ENCODE results near the gene LGALSL. TPM values are rescaled to one million over a fixed set of nuclear protein-coding genes. Genes with fewer than 3 reads are reported as not detected.

The LGALSL gene
- total RNA-seq, 1 experiment from 2014 or later, result 14.2 TPM

DNA sequence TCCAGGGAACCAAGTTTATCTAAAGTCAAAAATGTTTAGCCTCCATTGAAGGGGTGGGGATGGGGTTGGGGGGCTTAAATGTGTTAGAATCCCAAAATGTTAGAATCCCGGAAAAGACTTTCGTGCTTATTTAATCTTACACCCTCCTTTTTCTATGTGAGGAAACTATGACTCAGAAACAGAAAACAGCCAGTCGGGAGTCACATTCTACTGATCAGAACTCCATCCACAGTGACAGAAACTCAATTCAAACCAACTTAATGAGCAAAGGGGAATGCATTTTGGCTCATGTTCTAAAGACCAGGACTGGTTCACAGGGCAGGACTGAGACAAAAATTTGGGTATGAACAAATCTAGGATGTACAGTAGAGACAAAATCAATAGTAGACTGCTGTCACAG lies 38.3 kb downstream of the LGALSL start:
- no peaks in the 10 kb centered on the region for H3K9me2 ChIP-seq (ENCODE audit: insufficient read depth)
- no peaks in the 10 kb centered on the region for H3K9me3 ChIP-seq (ENCODE audit: control insufficient read depth in 1 of 2, insufficient read depth in 1 of 2, low read depth in 1 of 2, low read length in 2 of 2)
- H3K9ac ChIP-seq (ENCODE audit: low read length), result no peak overlapping the region
- intact Hi-C loops (cut with micrococcal nuclease), result no loop called here
- ChIA-PET POLR2A (no interaction called here), CTCF (no interaction called here), RAD21 (ENCODE audit: low non-redundant PET in 1 of 2, low total read pairs in 2 of 2, uncharacterized antibody in 2 of 2, unreplicated experiment in 2 of 2) (no interaction called here)
- no peaks in the 10 kb centered on the region for H3K27me3 ChIP-seq (ENCODE audit: insufficient read depth, low read length)
- no peak for DNase-seq (ENCODE audit: low read depth, low spot score)
- no peak overlapping the region for H2AFZ ChIP-seq (ENCODE audit: low read depth, low read length, poor library complexity, severe bottlenecking)
- ATAC-seq, result no peak
- H3K4me3 ChIP-seq (replicated peaks in 1 of 2; ENCODE audit: low read depth in 1 of 2, low read length in 2 of 2), result no peak overlapping the region
- no peak overlapping the region for H3K4me2 ChIP-seq (ENCODE audit: low read length)
- H3K4me1 ChIP-seq (ENCODE audit: control insufficient read depth in 1 of 2, insufficient read depth in 2 of 2, low read length in 2 of 2), result peaks cover 0 to 4% of the 10 kb centered on the region in 2 experiments; a peak in 1 of 4 replicates
- no peaks in the 10 kb centered on the region for H4K20me1 ChIP-seq (ENCODE audit: insufficient read depth)
- no TSS peak for BruUV-seq (replicated peaks)
- H3K27ac ChIP-seq (ENCODE audit: low read depth, low read length), result no peak overlapping the region
- TF ChIP-seq EZH2phosphoT487 (IDR thresholded peaks at IDR 0.05; ENCODE audit: borderline replicate concordance) (no peak), RAD21 (IDR thresholded peaks at IDR 0.05; ENCODE audit: low read depth) (no peak), EZH2 (IDR thresholded peaks at IDR 0.05) (no peak), SIN3A (IDR thresholded peaks at IDR 0.05; ENCODE audit: low read depth) (no peak), CBX3 (IDR thresholded peaks at IDR 0.05; ENCODE audit: low read depth) (no peak), JUND (IDR thresholded peaks at IDR 0.05) (no peak), SRF (IDR thresholded peaks at IDR 0.05; ENCODE audit: low read depth) (no peak), ELF1 (IDR thresholded peaks at IDR 0.05; ENCODE audit: borderline replicate concordance, low read depth) (no peak), TCF7L2 (IDR thresholded peaks at IDR 0.05; ENCODE audit: borderline replicate concordance, extremely low read depth, insufficient read depth, insufficient read length) (no peak)
- TF ChIP-seq, protein P1, sequence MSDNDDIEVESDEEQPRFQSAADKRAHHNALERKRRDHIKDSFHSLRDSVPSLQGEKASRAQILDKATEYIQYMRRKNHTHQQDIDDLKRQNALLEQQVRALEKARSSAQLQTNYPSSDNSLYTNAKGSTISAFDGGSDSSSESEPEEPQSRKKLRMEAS (IDR thresholded peaks at IDR 0.05), result no peak
- no peaks in the 10 kb centered on the region for H3K36me3 ChIP-seq (ENCODE audit: control insufficient read depth in 1 of 2, insufficient read depth in 2 of 2, low read length in 2 of 2)
- H3K79me2 ChIP-seq (ENCODE audit: insufficient read depth, low read length), result no peaks in the 10 kb centered on the region

GRCh38 chr2:64492821-64493220 lies 38.9 kb downstream of the LGALSL start:
- Histone ChIP-seq H3K27ac (ENCODE audit: low read depth, low read length) (no peak overlapping the region), H3K9me2 (ENCODE audit: insufficient read depth) (no peaks in the 10 kb centered on the region), H2AFZ (ENCODE audit: low read depth, low read length, poor library complexity, severe bottlenecking) (no peak overlapping the region), H3K9me3 (ENCODE audit: control insufficient read depth in 1 of 2, insufficient read depth in 1 of 2, low read depth in 1 of 2, low read length in 2 of 2) (no peaks in the 10 kb centered on the region), H3K4me2 (ENCODE audit: low read length) (no peak overlapping the region), H3K4me1 (ENCODE audit: control insufficient read depth in 1 of 2, insufficient read depth in 2 of 2, low read length in 2 of 2) (peaks cover 0 to 4% of the 10 kb centered on the region in 2 experiments; a peak in 1 of 4 replicates), H3K36me3 (ENCODE audit: control insufficient read depth in 1 of 2, insufficient read depth in 2 of 2, low read length in 2 of 2) (no peaks in the 10 kb centered on the region), H3K79me2 (ENCODE audit: insufficient read depth, low read length) (no peaks in the 10 kb centered on the region), H4K20me1 (ENCODE audit: insufficient read depth) (no peaks in the 10 kb centered on the region), H3K4me3 (replicated peaks in 1 of 2; ENCODE audit: low read depth in 1 of 2, low read length in 2 of 2) (no peak overlapping the region), H3K27me3 (ENCODE audit: insufficient read depth, low read length) (no peaks in the 10 kb centered on the region), H3K9ac (ENCODE audit: low read length) (no peak overlapping the region)
- BruUV-seq (replicated peaks), result no TSS peak
- intact Hi-C loops (cut with micrococcal nuclease), result no loop called here
- ChIA-PET CTCF (no interaction called here), POLR2A (no interaction called here), RAD21 (ENCODE audit: low non-redundant PET in 1 of 2, low total read pairs in 2 of 2, uncharacterized antibody in 2 of 2, unreplicated experiment in 2 of 2) (no interaction called here)
- ATAC-seq, result no peak
- DNase-seq (ENCODE audit: low read depth, low spot score), result no peak
- TF ChIP-seq POLR2AphosphoS5 (IDR thresholded peaks at IDR 0.05; ENCODE audit: low read depth, low read length) (no peak), POLR2A (IDR thresholded peaks at IDR 0.05; ENCODE audit: borderline replicate concordance, extremely low read depth, insufficient read depth, insufficient read length) (no peak), SP1 (IDR thresholded peaks at IDR 0.05; ENCODE audit: low read depth) (no peak), EGR1 (IDR thresholded peaks at IDR 0.05; ENCODE audit: low read depth) (no peak), TCF7L2 (IDR thresholded peaks at IDR 0.05; ENCODE audit: borderline replicate concordance, extremely low read depth, insufficient read depth, insufficient read length) (no peak), ZNF274 (IDR thresholded peaks at IDR 0.05; ENCODE audit: low read depth, low read length) (no peak)
- TF ChIP-seq, protein P2, sequence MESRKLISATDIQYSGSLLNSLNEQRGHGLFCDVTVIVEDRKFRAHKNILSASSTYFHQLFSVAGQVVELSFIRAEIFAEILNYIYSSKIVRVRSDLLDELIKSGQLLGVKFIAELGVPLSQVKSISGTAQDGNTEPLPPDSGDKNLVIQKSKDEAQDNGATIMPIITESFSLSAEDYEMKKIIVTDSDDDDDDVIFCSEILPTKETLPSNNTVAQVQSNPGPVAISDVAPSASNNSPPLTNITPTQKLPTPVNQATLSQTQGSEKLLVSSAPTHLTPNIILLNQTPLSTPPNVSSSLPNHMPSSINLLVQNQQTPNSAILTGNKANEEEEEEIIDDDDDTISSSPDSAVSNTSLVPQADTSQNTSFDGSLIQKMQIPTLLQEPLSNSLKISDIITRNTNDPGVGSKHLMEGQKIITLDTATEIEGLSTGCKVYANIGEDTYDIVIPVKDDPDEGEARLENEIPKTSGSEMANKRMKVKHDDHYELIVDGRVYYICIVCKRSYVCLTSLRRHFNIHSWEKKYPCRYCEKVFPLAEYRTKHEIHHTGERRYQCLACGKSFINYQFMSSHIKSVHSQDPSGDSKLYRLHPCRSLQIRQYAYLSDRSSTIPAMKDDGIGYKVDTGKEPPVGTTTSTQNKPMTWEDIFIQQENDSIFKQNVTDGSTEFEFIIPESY (IDR thresholded peaks at IDR 0.05; ENCODE audit: extremely low read depth, insufficient replicate concordance, low read length), result no peak

All from HCT116 (cell line).